Stimulated activated CD4-positive, alpha-beta T cell treated with anti-CD3 and anti-CD28 coated beads, Interleukin-15, amount 100 ng/mL, for 48 hours (primary cell): ENCODE results near the gene ACBD6.

ENCODE experiments used
- DNase-seq, 2 donors: peaks; one replicate each; pipeline ENCODE4 v3.0.0-alpha.2; 2020; ENCODE audit warnings: low read depth in 2 of 2

ACBD6 gene

DNA sequence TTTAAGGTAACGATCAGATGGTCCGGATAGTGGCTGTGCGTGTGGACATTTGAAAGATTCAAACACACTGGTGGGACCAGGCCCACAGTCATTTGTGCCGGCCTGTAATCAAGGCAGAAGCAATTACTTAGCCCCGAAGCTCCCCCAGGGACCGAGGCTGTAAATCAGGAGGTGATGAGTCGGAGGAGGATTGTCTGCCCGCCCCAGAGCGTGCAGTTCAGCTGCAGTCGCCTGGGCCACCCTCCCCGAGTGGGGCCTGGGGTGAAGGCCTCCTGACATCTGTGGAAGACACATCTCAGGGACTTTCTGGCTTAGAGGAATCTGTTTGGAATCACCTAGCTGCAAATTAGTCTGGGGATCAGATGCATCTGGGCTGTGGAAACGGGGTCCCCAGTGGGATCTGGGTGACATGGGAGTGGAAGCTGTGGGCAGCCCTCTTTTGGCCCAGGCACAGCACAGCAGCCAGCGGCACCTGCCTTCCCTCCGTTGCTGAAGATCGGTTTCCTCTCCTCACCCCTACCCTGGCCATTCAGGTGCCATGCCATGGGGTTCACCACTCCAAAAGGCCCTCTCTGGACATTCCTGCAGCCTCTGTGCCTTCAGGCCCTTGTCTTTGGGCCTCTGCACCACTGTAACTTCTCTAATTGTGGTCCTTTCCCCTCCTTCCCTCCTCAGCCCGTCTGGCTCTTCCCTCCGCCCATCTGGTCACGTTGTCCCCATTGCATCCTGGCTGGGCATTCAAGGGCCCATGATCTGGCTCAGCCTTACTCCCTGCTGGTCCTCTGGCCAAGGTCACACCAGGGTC, 246.6 kb downstream of the ACBD6 start:
- DNase-seq = no peak

DNA sequence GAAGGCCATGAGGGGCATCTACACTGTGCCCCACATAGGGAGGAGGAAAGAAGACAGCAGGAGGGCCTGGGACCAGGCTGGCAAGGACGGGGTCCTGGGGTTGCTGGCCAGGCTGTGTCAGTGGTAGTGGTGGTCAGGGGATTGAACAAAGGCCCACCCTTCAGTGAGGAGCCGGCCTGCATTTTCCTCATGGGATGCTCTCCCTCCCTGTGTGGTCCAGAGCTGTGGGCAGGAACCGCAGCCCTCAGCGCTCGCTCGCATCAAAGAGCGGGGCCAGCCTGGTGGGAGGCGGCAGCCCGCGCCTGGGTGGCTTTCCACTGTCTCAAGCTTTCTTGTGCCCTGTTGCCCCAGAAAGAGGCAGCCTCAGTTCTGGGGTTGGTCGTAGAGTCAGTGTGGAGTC, 247.5 kb downstream of the ACBD6 start:
- DNase-seq = no peak

DNA sequence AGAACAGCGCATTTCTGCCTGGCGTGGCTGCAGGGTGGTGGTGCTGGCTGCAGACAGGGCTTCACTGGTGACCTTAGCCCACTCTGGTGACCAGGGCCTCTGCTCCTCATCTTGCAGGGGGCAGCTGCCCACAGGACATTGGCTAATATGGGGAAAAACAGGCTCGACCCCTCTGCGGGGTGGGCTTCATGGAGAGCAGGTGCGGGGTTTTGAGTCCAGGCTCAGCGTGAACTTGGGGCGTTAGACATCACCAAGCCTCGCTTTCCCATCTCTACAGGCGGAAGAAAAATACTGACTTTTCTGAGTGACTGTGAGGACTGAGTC, 247.9 kb downstream of the ACBD6 start:
- no peak for DNase-seq

DNA sequence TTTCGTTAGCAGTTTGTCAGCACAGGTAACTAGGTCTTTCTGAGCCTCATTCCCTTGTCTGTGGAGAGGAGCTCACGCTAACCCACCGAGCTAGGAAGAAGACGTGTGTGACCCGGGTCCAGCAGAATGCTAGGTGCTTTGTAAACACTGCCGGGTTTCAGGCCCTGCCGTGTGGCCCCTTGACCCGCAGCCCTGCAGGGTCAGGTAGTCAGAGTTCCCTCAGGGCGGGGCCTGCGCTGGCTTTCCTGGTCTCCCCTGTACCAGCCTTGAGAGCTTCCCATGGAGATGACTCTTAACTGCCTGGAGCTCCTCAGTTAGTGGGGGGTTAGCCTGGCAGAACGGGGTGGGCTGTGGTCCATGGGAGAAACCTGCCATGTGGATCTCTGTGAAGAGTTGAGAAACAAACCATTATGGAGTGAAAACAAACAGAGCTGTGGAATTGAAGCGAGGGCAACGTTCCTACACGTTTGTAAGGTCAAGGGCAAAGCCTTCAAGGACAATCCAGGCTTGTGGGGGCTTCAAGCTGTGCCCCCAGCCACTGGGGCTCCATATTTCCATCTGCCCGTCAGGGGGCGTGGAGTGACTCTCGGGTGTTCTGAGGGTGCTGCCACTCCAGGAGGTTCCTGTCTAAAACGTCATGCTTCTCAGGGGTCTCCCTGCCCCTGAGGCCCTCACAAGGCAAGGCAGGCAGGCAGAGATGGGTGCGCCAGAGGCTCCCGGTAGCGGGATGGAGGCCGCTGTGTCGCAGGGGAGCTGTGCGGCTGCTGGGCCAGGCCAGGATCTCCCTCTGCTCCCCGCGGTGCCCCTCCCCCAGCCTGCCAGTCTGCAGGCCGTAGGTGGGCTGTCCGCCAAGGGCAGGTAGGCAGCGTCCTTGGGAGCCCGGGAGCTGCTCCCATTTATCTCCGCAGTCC, 248.5 kb downstream of the ACBD6 start:
- DNase-seq = no peak

DNA sequence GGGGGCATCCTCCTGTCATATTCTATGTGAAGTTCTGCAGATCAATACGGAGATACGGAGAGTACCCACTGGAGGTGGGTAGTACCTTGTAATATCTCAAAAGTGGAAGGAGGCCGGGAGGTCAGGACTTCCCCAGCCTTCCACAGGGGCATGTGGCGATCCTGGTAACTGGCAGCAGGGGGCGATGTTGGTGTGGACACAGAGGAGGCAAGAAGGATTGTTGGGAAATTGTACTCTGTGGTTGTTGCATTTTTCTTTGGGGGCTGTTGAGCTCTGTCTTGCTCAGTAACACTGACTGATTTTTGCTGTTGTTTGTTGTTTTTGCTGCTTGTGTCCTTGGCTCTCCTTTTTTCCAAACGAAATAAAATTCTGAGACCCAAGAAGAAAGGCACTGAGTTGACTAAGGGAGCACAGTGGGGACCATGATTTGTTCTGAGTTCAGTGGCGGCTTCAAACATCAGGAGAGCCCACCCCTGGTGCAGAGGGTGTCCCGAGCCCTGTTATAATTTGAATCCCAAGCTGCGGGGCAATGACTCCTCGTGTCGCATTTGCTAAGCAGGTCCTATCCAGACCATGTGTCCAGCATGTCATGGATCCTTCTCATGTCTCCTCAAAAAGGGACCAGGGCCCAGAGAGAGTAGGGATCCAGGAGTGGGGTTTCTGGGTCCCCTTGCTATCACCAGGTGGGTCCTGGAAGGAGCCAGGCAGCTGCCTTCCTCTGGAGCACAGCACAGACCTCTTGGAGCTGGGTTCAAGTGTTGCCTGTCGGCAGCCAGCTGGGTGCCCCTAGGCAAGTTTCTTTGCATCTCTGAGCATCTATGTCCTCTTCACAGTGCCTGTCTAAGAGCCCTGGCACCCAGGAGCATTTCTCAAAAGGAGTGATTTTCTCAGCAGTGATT, 249.5 kb downstream of the ACBD6 start:
- peak; percentile 50 to 71 for DNase-seq

DNA sequence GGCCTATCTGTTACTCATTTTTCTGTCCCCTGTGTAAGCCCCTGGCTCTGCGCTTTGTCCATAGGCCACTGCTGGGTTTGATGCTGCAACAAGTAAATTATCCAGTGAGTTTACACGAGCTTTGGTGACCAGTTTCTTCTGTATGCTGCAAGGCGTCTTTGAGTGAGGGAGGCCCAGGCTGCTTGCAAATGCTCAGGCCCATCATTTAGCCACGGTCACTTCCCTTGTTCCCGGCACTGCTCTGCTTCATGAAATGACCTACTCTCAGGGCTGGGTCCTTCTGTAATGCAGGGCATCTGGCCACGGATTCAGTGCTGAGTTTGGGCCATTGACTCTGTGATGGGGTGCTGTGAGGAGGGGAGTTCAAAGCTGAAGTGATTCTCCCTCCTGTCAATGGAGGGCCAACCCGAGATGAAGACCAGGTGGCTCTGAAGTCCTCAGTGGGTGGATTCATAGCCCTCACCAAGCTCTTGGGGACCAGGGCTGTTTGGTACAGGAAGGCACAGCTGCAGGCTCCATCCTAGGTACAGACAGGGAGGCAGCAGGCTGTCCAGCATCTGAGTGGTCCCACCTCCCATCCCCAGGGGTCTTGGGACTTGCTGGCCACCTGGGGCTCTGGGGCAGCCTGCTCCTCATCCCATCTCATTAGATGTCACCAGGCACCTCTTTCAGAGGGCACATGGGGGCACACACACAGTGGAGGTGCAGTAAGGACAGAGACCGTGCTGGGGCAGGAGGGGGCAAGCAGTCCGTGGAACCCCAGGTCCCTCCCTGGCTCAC, 250.7 kb downstream of the ACBD6 start:
- no peak for DNase-seq

- no peak for DNase-seq
These were observed 251.4 kb downstream of the ACBD6 start for GRCh38 chr1:180250883-180251509.

GRCh38 chr1:180250499-180250770, 251.9 kb downstream of the ACBD6 start:
- no peak for DNase-seq

GRCh38 chr1:180249725-180250498, 252.5 kb downstream of the ACBD6 start:
- no peak for DNase-seq

- no peak for DNase-seq
These were observed 253.4 kb downstream of the ACBD6 start for GRCh38 chr1:180248731-180249681.

DNA sequence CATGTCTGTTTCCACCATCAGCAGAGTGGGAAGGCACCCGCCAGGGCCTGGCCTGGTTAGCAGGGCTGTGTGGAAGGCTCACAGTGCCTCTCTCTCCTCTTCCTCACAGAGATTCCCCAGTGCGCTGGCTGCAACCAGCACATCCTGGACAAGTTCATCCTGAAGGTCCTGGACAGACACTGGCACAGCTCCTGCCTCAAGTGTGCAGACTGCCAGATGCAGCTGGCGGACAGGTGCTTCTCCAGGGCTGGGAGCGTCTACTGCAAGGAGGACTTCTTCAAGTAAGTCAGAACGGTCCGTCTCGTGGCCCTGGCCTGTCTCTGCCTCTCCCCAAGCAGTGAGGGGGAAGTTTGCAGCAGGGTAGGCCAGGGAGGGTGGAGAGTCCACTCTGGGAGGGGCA, 254.2 kb downstream of the ACBD6 start:
- no peak for DNase-seq

GRCh38 chr1:180247580-180247979, 254.8 kb downstream of the ACBD6 start:
- no peak for DNase-seq

DNA sequence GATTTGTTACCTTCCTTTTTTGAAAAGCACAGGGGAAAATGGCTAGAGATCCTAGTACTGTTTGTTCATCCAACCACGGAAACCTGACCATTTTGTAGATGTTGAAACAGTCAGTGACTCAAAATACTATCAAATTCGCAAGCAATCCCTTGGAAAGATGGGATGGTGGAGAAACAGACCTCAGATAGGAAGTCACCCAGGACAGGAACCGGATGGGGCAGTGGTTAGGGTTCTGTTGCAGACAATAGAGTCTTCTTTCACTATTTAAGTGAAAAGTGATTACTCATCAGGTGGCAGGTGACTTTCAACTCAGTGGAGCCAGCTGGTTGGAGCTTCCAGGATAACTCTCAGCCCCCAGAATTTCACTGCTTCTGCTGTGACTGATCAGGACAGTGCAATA, 255.3 kb downstream of the ACBD6 start:
- no peak for DNase-seq

- DNase-seq = no peak
These were observed 255.8 kb downstream of the ACBD6 start for GRCh38 chr1:180246579-180246978.

- no peak for DNase-seq
These were observed 257.5 kb downstream of the ACBD6 start for GRCh38 chr1:180244840-180245239.

- DNase-seq = no peak
These were observed 258.7 kb downstream of the ACBD6 start for GRCh38 chr1:180243517-180244221.

DNA sequence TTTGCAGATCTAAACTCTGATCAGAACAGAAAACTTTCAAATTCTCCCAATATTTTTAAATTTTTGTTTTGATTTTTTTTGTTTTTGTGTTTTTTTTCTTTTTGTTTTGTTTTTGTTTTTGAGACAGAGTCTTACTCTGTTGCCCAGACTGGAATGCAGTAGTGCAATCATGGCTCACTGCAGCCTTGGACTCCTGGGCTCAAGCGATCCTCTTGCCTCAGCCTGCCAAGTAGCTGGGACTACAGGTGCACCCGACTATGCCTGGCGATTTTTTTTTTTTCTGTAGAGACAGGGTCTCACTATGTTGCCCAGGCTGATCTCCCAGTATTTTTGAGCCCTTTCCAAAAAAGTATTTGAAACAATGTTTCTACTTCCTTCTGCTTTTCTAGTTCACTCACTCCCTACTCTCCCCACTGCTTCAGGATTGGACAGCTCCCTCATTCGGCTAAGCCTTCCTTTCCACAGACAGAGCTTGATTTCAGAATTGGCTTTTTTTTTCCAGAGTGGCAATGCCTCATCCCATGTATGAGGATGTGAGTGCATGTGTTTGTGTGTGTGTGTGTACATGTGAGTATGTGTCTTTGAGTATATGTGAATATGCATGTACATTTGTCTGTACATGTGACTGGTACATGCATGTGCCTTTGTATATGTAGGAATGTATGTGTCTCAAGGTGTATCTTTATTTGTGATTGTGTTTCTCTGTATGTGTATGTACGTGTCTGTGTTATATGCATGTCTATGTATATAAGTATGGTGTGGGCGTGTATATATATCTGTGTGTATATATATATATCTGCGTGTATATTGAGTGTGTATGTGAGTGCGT, 260.4 kb downstream of the ACBD6 start:
- no peak for DNase-seq
